Measurements from ENCODE around the gene IL32. TPM values are rescaled to one million over a fixed set of nuclear protein-coding genes. Genes with fewer than 3 reads are reported as not detected.

Gene IL32
- total RNA-seq, 1 experiment from 2014 or later: 4.7 TPM

DNA sequence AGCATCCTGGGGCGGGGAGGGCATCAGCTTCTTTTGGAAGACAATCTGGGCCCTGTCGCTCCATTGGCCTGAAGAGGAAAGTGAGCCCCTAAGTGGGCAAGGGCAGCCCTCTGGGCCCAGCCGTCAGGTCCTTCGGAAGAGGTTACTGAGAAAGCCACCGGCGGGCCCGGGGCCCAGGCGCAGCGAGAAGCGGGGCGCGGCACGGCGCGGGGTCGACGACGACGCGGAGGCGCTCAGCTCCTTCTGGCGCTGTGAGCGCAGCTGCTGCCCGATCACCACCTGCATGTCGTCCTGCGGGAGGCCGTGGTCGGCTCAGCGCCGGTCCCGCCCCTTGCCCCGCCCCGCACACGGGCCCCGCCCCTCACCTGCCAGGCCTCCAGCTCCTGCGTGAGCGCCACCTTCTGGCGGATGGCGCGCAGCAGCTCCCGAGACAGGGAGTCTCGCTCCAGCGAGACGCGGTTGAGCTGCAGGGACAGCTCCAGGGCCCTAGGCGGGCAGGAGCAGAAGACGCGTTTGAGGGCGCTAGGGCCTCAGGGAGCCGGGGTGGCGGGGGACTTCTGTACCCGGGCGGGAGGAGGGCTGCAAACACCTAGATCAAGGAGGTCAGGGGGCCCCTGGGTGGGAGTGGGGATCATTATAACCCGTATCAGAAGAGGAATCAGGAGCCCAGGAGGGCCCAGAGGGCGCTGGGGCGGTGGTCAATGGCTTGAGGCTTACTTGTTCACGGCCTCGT is 37.3 kb upstream of the IL32 start (continued):
- TF ChIP-seq, protein P1, sequence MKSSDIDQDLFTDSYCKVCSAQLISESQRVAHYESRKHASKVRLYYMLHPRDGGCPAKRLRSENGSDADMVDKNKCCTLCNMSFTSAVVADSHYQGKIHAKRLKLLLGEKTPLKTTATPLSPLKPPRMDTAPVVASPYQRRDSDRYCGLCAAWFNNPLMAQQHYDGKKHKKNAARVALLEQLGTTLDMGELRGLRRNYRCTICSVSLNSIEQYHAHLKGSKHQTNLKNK (CRISPR knock-in tag; IDR thresholded peaks at IDR 0.05): 0 out of 2 replicates have a peak, but pooled peaks have one; percentile 37
- TF ChIP-seq CREB1 (CRISPR knock-in tag; IDR thresholded peaks at IDR 0.05) (peak; percentile 55; the same call in 1 of the 2 replicates), OVOL2 (CRISPR knock-in tag; IDR thresholded peaks at IDR 0.05; ENCODE audit: borderline replicate concordance) (no peak), SMAD3 (CRISPR knock-in tag; IDR thresholded peaks at IDR 0.05; ENCODE audit: borderline replicate concordance) (peak; percentile 67; the same call in 1 of the 2 replicates), CBFB (CRISPR knock-in tag; IDR thresholded peaks at IDR 0.05; ENCODE audit: low read depth) (0 out of 2 replicates have a peak, but pooled peaks have one; percentile 63), GABPB1 (CRISPR knock-in tag; IDR thresholded peaks at IDR 0.05) (no peak), ZNF423 (CRISPR knock-in tag; IDR thresholded peaks at IDR 0.05) (no peak), ZNF396 (CRISPR knock-in tag; IDR thresholded peaks at IDR 0.05; ENCODE audit: borderline replicate concordance) (no peak), SP1 (CRISPR knock-in tag; conservative IDR thresholded peaks at IDR 0.05) (peak; percentile 97), TEAD1 (CRISPR knock-in tag; IDR thresholded peaks at IDR 0.05) (no peak), NFYB (CRISPR knock-in tag; conservative IDR thresholded peaks at IDR 0.05; ENCODE audit: low read depth) (no peak), NFE2L1 (CRISPR knock-in tag; IDR thresholded peaks at IDR 0.05) (no peak), JAZF1 (CRISPR knock-in tag; IDR thresholded peaks at IDR 0.05) (no peak)
- TF ChIP-seq, protein P2, sequence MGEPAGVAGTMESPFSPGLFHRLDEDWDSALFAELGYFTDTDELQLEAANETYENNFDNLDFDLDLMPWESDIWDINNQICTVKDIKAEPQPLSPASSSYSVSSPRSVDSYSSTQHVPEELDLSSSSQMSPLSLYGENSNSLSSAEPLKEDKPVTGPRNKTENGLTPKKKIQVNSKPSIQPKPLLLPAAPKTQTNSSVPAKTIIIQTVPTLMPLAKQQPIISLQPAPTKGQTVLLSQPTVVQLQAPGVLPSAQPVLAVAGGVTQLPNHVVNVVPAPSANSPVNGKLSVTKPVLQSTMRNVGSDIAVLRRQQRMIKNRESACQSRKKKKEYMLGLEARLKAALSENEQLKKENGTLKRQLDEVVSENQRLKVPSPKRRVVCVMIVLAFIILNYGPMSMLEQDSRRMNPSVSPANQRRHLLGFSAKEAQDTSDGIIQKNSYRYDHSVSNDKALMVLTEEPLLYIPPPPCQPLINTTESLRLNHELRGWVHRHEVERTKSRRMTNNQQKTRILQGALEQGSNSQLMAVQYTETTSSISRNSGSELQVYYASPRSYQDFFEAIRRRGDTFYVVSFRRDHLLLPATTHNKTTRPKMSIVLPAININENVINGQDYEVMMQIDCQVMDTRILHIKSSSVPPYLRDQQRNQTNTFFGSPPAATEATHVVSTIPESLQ (CRISPR knock-in tag; IDR thresholded peaks at IDR 0.05): no peak
- TF ChIP-seq, protein P3, sequence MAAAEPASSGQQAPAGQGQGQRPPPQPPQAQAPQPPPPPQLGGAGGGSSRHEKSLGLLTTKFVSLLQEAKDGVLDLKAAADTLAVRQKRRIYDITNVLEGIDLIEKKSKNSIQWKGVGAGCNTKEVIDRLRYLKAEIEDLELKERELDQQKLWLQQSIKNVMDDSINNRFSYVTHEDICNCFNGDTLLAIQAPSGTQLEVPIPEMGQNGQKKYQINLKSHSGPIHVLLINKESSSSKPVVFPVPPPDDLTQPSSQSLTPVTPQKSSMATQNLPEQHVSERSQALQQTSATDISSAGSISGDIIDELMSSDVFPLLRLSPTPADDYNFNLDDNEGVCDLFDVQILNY (CRISPR knock-in tag; IDR thresholded peaks at IDR 0.05): 0 out of 2 replicates have a peak, but pooled peaks have one; percentile 36
- TF ChIP-seq, protein P4, sequence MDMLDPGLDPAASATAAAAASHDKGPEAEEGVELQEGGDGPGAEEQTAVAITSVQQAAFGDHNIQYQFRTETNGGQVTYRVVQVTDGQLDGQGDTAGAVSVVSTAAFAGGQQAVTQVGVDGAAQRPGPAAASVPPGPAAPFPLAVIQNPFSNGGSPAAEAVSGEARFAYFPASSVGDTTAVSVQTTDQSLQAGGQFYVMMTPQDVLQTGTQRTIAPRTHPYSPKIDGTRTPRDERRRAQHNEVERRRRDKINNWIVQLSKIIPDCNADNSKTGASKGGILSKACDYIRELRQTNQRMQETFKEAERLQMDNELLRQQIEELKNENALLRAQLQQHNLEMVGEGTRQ (CRISPR knock-in tag; IDR thresholded peaks at IDR 0.05): no peak
- TF ChIP-seq, protein P5, sequence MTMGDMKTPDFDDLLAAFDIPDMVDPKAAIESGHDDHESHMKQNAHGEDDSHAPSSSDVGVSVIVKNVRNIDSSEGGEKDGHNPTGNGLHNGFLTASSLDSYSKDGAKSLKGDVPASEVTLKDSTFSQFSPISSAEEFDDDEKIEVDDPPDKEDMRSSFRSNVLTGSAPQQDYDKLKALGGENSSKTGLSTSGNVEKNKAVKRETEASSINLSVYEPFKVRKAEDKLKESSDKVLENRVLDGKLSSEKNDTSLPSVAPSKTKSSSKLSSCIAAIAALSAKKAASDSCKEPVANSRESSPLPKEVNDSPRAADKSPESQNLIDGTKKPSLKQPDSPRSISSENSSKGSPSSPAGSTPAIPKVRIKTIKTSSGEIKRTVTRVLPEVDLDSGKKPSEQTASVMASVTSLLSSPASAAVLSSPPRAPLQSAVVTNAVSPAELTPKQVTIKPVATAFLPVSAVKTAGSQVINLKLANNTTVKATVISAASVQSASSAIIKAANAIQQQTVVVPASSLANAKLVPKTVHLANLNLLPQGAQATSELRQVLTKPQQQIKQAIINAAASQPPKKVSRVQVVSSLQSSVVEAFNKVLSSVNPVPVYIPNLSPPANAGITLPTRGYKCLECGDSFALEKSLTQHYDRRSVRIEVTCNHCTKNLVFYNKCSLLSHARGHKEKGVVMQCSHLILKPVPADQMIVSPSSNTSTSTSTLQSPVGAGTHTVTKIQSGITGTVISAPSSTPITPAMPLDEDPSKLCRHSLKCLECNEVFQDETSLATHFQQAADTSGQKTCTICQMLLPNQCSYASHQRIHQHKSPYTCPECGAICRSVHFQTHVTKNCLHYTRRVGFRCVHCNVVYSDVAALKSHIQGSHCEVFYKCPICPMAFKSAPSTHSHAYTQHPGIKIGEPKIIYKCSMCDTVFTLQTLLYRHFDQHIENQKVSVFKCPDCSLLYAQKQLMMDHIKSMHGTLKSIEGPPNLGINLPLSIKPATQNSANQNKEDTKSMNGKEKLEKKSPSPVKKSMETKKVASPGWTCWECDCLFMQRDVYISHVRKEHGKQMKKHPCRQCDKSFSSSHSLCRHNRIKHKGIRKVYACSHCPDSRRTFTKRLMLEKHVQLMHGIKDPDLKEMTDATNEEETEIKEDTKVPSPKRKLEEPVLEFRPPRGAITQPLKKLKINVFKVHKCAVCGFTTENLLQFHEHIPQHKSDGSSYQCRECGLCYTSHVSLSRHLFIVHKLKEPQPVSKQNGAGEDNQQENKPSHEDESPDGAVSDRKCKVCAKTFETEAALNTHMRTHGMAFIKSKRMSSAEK (CRISPR knock-in tag; IDR thresholded peaks at IDR 0.05; ENCODE audit: borderline replicate concordance): no peak
- TF ChIP-seq, protein P6, sequence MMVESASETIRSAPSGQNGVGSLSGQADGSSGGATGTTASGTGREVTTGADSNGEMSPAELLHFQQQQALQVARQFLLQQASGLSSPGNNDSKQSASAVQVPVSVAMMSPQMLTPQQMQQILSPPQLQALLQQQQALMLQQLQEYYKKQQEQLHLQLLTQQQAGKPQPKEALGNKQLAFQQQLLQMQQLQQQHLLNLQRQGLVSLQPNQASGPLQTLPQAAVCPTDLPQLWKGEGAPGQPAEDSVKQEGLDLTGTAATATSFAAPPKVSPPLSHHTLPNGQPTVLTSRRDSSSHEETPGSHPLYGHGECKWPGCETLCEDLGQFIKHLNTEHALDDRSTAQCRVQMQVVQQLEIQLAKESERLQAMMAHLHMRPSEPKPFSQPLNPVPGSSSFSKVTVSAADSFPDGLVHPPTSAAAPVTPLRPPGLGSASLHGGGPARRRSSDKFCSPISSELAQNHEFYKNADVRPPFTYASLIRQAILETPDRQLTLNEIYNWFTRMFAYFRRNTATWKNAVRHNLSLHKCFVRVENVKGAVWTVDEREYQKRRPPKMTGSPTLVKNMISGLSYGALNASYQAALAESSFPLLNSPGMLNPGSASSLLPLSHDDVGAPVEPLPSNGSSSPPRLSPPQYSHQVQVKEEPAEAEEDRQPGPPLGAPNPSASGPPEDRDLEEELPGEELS (CRISPR knock-in tag; IDR thresholded peaks at IDR 0.05): peak; percentile 66; the same call in 1 of the 2 replicates
- TF ChIP-seq, protein P7, sequence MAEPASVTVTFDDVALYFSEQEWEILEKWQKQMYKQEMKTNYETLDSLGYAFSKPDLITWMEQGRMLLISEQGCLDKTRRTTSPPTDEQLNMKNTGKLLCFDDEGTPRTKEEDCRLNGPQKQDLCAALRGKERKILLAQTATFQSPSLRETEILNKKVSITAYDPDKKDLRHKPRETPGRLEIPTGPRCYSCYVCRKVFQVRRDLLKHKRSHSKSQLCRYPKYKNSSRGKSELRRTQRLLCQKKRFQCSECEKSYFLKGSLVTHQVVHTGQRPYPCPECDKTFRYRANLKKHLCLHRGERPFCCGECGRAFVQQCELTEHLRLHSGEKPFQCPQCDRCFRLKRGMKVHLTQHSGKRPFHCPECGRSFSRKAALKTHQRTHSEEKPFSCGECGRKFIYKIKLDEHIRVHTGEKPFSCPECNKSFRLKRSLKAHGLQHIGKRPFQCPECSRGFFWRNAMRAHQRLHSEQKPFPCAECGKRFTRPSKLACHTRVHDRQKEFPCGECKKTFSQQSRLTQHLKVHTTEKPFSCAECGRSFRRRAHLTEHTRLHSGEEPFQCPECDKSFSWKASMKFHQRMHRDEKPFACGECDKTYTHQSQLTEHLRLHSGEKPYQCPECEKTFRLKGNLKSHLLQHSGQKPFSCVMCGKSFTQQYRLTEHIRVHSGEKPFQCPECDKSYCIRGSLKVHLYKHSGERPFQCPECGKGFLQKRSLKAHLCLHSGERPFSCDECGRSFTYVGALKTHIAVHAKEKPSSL (CRISPR knock-in tag; conservative IDR thresholded peaks at IDR 0.05): no peak
- TF ChIP-seq, protein P8, sequence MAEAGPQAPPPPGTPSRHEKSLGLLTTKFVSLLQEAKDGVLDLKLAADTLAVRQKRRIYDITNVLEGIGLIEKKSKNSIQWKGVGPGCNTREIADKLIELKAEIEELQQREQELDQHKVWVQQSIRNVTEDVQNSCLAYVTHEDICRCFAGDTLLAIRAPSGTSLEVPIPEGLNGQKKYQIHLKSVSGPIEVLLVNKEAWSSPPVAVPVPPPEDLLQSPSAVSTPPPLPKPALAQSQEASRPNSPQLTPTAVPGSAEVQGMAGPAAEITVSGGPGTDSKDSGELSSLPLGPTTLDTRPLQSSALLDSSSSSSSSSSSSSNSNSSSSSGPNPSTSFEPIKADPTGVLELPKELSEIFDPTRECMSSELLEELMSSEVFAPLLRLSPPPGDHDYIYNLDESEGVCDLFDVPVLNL (CRISPR knock-in tag; IDR thresholded peaks at IDR 0.05; ENCODE audit: borderline replicate concordance, low read depth): no peak

Data from WTC11 (cell line).